Measurements from ENCODE around the gene FBXW11. TPM values are rescaled to one million over a fixed set of nuclear protein-coding genes. Genes with fewer than 3 reads are reported as not detected.

FBXW11 gene
- total RNA-seq, 1 experiment from 2014 or later: 58.3 TPM

- DNase-seq (ENCODE audit: low read depth): no peak
Observed at GRCh38 chr5:171868236-171868635, 138.2 kb downstream of the FBXW11 start.

DNA sequence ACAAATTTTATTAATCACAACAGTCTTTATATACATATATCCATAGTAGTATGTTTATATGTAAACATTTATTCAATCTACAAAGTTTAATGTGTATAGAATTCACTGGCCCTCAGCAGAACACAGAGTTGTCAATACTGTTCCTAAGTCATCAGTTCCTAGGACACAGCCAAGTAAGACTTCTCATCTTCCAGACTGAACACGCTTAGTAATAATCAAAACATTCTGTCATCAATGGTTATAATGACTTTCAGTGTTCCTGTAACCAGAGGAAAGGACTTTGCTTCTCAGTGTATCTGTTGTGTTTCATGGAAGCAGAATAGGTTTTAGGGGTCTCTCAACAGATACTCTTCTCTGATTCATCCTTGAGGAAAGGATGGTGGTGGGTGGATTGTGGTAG lies 138.7 kb downstream of the FBXW11 start:
- DNase-seq (ENCODE audit: low read depth): no peak

- DNase-seq (ENCODE audit: low read depth): no peak
Observed at GRCh38 chr5:171865471-171865870, 141.0 kb downstream of the FBXW11 start.

GRCh38 chr5:171863935-171864334 lies 142.5 kb downstream of the FBXW11 start:
- DNase-seq (ENCODE audit: low read depth): peak; percentile 26

GRCh38 chr5:171862624-171863023 lies 143.8 kb downstream of the FBXW11 start:
- no peak for DNase-seq (ENCODE audit: low read depth)

- no peak for DNase-seq (ENCODE audit: low read depth)
Observed at GRCh38 chr5:171861381-171861780, 145.1 kb downstream of the FBXW11 start.

GRCh38 chr5:171858303-171858702 lies 148.1 kb downstream of the FBXW11 start:
- peak; percentile 24 for DNase-seq (ENCODE audit: low read depth)

DNA sequence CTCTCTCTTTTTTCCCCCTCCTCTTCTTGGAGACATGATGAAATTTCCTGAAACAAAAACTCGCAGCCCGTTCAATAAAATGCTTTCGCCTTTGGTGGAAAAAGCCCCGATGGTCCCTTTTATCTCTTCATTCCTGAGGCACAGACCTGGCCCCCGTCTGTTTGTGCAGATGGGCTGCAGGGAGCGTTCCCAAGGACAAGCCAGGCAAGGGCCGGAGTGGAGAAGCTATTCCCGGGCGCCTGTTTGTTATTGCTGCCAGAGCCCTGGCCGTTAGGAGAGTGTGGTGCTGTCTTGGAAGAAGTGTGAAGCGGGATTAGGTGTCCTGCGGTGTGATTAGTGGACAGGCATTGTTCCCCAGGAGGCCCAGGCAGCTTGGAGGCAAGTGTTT lies 149.0 kb downstream of the FBXW11 start:
- DNase-seq (ENCODE audit: low read depth): no peak

GRCh38 chr5:171855798-171856763 lies 150.4 kb downstream of the FBXW11 start:
- no peak for DNase-seq (ENCODE audit: low read depth)

- DNase-seq (ENCODE audit: low read depth): no peak
Observed at GRCh38 chr5:171855265-171855664, 151.2 kb downstream of the FBXW11 start.

DNA sequence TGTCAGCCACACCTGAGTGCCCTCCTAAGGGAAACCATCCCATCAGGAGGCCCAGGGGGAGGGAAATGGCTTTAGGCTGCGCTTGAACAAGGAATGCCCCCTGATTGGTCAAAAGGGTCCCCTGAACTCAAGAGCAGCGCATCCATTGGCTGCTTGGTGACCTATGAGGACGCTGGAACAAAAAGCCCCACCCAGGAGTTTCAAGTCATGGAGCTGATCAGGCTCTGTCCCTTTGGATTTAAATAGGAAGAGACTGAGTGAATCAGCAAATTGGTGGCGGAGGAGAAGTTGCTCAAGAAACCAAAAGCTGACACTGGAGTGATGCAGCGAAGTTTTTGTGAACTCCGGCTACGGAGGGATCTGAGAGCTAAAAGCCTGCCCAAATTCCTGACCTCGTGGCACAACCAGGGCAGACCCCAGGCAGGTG lies 154.2 kb downstream of the FBXW11 start:
- peak; percentile 8 for DNase-seq (ENCODE audit: low read depth)

- DNase-seq (ENCODE audit: low read depth): no peak
Observed at GRCh38 chr5:171851251-171851650, 155.2 kb downstream of the FBXW11 start.

- DNase-seq (ENCODE audit: low read depth): peak; percentile 17
Observed at GRCh38 chr5:171850324-171850947, 156.0 kb downstream of the FBXW11 start.

DNA sequence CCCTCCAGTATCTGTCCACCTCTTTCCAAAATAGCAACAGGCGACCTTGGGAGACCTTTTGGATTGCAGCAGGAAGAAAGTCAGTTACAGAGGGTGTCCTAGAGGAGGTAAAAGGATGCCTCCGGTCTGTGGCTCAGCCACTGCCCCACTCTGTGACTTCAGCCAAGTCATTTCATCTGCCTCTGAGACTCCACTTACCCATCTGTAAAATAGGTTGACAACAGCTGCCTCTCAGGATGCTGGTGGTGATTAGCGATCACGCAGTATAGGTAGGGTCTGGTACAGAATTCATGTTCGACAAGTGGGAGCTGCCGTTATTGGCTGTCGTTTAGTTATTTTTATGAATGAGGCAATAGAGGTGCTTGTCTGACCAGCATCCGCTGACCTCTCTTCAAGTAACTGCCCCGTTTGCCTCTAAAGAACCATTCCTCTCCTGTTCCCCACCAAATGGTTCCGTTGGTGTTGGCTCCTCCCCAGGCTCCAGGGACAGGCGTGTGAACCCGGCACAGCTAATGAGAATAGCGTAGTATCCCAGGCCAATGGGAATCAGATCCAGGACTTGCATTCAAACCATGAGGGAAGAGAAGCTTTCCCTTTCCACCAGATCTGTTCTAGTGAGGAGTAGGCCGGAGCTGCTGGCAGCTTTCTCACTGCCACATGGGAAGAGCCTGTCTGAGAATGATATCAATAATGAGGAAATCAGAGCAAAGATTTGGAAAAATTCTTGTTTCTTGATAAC lies 156.7 kb downstream of the FBXW11 start:
- no peak for DNase-seq (ENCODE audit: low read depth)

DNA sequence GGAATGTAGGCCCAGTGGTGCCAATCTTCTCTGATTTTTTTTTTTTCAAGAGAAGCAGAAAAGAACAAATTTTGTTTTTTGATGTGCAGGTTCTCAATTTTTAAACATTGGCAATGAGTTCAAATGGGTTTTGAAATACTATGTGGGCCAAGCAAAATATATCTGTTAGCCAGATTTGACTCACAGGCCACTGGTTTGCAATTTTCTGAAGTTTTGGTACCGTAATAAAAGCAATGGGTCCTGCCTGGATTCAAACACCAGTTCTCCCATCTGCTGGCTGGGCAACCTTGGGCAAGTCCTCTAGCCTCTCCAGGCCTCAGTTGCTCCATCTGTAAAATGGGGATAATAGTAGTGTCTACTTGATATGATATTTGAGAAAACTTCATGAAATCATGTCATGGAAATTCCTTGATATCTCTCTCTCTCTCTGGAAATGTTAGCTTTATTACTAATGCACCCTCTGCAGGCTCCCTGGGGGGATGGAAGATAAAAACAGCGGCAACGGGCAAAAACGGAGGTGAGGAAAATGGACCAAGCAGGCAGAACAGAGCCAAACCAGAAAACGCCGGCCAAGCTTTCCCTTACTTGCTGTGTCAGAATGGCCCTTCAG lies 157.4 kb downstream of the FBXW11 start:
- no peak for DNase-seq (ENCODE audit: low read depth)

DNA sequence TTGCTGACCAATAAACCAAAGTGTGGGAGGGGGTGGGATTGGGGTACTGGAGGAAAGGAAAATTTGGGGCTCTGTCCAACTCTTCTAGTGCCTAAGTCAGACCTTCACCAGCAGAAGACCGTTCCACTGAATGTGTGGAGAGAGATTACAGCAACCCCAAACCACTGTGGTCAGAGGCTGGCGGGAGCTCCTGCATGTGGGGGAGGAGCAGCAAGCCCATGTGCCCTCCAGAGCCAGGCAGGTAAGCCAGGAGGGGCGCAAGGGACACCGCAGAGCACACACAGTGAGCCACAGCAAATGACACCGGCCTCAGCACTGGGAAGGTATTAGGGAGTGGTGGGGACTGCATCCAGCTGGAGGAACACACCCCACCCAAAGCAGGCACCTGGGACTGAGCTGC lies 158.0 kb downstream of the FBXW11 start:
- DNase-seq (ENCODE audit: low read depth): no peak

- DNase-seq (ENCODE audit: low read depth): no peak
Observed at GRCh38 chr5:171848006-171848405, 158.4 kb downstream of the FBXW11 start.

- no peak for DNase-seq (ENCODE audit: low read depth)
Observed at GRCh38 chr5:171847026-171847425, 159.4 kb downstream of the FBXW11 start.

DNA sequence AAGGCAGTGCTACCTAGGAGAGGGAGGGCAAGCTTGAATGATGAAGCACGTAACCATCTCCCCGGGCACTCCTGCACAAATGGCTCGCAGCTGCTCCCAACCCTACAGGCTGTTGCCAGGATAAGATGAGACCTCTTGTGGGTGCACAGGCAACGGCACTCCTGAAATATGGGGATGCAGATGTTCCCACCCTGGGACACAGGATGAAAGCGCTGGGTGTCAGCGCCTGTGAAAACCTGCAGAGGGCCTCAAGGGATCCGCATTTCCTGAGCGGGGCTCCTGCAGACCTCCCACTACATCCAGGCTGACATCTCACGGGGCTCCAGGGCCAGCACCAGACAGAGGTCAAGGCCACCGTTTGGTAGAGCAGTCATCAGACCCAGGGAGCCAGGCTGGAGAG lies 160.1 kb downstream of the FBXW11 start:
- DNase-seq (ENCODE audit: low read depth): no peak

- peak; percentile 21 for DNase-seq (ENCODE audit: low read depth)
Observed at GRCh38 chr5:171845857-171846256, 160.6 kb downstream of the FBXW11 start.

- DNase-seq (ENCODE audit: low read depth): no peak
Observed at GRCh38 chr5:171845040-171845630, 161.3 kb downstream of the FBXW11 start.

Data from RPMI7951 (cell line).